ENCODE results near the gene MAB21L3.

- TF ChIP-seq EZH2 (optimal IDR thresholded peaks at IDR 0.05; ENCODE audit: low read depth, low read length), result no peak
- no peak for TF ChIP-seq CTCF (IDR thresholded peaks at IDR 0.05; ENCODE audit: low read length)
- no peak for TF ChIP-seq EZH2phosphoT487 (IDR thresholded peaks at IDR 0.05; ENCODE audit: low read length)
Observed at GRCh38 chr1:116115476-116116439, 4.6 kb downstream of the MAB21L3 start.

Measured in MM.1S (cell line).